HG02885 (cell line): ENCODE measurements around the gene CD300E.

ENCODE experiments used
- ATAC-seq: cut with Tn5 transposase; IDR thresholded peaks from one replicate; pipeline ENCODE4 v1.9.1; 2021; ENCODE audit warnings: mild to moderate bottlenecking; ENCODE audit not compliant: unreplicated experiment, poor library complexity

Gene CD300E

DNA sequence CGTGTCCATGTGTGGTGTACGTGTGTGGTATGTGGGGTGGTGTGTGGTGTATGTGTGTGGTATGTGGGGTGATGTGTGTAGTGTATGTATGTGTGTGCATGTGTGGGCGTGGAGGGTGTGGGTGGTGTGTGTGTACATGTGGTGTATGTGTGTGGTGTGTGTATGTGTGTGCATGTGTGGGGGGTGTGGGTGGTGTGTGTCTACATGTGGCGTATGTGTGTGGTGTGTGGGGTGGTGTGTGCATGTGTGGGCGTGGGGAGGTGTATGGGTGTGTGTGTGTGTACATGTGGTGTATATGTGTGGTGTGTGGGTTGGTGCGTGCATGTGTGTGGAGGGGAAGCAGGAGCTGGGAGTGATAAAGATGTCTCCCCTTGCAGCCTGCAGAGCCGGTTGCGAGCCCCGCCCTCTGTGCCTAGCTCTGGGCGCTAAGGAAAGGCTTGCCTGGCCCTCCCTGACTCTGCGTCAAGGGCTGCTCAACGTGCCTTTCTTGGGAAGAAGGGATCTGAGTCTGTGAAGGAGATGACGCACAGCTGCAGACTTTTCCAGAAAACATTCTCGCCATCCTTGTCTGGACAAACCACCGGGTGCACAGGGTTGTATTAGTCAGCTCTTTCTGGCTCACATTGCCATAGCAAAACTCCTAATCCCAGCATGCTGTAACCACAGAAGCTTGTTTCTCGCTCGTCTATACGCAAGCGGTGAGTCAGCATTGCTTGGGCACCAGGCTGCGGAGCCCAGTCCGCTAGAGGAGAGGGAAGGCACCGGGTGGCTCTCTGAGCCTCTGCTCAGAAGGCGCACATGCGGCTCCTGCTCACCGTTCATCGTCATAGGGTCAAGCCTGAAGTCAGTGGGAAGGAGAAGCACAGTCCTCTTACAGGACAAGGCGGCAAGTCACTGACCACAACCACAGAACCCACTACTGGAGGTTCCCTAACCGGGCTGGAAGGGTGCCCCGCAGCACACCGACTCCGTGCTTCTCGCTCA is 54.2 kb downstream of the CD300E start:
- ATAC-seq, result no peak

DNA sequence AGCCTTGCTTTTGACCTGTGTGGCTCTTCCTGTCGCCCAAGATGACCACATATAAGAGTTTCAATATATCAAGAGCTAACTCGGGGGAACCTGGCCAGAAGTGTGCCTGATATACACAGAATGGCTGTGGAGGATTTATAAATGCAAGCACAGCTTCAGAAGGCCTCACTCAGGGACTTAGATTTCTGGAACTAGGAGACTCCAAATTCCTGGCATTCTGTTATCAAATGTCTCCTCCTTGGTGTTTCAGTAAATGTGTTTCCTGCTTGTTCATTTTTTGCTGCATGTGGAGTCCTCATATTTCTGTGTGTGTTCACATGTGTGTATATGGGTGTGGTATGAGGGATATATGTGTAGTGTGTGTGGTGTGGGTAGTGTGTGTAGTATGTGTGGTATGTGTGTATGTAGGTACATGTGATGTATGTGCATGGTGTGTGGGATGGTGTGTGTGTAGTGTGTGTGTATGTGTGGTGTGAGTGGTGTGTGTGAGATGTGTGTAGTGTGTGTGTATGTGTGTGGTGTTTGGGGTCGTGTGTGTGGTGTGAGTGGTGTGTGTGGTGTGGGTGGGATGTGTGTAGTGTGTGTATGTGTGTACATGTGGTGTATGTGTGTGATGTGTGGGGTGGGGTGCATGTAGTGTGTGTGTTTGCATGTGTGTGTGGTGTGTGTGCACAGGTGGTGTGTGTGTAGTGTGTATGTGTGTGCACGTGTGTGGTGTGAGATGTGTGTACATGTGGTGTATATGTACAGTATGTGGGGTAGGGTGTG is 55.2 kb downstream of the CD300E start:
- ATAC-seq, result no peak

DNA sequence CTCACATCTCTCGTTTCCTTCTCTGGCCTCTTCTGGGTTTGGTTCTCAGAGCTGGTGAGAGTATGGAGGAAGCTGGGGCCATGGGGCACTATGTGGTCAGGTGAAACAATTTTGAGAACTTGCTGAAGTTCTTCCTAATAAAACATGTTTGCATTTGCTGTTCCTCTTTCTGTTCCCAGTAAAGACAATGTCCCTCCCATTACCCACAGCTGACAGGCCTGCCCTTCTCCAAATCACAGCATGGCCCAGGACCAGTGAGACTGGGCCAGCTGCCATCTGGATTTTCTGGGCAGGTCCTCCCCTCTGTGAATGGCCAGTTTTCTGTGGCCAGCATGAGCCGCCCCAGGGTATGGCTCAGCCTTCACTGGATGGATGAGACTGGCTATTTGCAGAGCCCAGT is 56.1 kb downstream of the CD300E start, which contains the start of gene CD300H:
Gene CD300H (minus strand): TSS at position 113 of the 400 bp plus-strand sequence.
- ATAC-seq, result no peak

DNA sequence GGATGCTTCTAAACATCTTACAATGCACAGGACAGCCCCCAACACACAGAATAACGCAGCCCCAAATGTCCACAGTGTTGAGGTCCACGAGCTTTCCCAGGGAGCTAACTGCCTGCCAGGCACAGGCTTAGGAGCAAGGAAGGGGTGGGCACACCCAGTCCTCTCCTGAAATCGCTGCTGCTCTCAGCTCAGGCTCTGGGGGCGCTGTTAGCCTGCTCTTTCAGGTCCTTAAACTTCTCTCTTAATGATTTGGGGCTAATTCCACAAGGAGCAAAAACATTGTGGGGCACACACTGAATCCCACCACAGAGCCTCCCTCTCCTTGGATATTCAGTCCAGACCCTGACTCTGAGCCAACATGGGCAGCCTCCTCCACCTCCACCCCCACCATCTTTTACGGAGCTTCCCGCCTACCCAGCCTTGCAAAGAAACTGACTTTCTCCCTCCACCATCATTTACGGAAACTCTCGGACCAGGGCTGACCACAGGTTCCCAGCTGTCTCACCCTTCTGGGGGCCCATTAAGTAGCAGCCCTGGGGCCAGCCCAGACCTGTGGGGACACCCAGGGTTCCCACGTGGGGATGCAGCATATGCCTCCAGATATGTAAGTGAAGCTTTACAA is 57.3 kb downstream of the CD300E start:
- ATAC-seq, result no peak

DNA sequence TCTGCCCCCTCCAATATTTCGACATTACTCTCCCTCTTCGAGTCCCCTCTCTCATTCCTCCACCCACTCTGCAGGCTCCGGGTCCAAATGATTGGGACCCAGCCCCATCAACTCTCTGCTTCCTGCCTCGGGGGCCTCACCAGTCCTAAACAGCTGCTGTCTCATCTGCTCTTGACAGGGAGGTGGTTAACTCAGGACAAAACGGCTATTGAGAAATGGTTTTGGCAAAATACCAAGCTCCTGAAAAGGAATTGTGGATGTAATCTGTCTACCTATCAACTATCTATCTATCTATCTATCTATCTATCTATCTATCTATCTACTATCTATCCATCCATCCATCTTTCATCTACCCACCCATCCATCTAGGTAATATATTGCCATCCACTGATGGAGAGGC is 58.4 kb downstream of the CD300E start:
- ATAC-seq, result no peak

DNA sequence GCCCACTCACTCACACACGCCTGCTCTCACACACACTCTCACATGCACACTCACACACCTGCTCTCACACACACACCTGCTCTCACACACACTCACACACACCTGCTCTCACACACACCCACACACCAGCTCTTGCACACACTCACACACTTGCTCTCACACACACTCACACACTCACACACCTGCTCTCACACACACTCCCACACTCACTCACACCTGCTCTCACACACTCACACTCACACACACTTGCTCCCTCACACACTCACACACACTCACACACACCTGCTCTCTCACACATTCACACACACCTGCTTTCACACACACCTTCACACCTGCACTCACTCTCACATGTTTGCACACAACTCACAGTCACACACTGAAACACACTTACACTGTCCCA is 60.2 kb downstream of the CD300E start:
- ATAC-seq, result no peak

DNA sequence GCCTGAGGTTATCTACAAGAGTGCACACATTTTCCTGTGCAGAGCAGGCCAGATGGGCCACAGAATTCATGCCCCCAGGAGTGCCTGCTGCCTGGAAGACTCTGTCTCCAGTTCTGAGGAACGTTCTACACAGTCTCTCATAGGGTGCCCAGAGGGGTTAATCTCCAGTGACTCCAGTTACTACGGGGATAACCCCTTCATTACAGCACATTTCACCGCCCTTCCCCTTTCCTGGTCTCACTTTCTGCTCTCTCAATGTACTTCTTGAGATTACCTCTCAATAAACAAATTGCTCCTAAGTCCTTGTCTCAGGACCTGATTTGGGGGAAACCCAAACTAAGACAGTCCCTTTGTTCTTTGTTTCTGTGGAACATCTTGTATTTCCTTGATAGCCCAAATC is 62.0 kb downstream of the CD300E start:
- no peak for ATAC-seq
